Kidney capillary endothelial cell (primary cell): ENCODE results near the gene EIF5.
A peak's percentile ranks its signal among the peaks of the same experiment; 100 is the strongest.
"Not testable (repeated sequence)": the region's sequence is repeated elsewhere in the genome, so short reads cannot be mapped to it uniquely, and the experiment has no call there.

Experiments used
- DNase-seq: peaks from one replicate; pipeline ENCODE4 v3.0.0-alpha.2; 2018; ENCODE audit warnings: low spot score

Gene EIF5

GRCh38 chr14:103336191-103336590 is 2.2 kb downstream of the EIF5 start:
- no peak for DNase-seq

DNA sequence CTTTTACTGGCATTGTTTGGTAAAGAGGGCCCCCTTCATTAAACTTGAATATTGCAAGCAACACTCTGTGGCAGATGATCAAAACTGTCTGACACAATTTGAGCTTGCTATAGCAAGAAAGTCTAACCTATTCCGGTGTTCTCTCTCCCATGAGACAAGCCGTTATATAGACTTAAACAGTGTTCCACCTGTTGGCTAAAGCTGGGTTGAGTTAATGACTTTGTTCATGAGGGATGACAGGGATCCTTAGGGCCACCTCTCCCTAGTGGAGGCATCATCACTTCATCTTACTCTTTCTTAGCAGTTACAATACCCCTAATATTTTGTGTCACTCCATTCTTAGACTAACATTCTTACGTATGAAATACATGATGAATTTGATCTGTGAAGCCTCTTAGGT is 3.8 kb downstream of the EIF5 start:
- no peak for DNase-seq

GRCh38 chr14:103339561-103339960 is 5.5 kb downstream of the EIF5 start:
- DNase-seq, result no peak

DNA sequence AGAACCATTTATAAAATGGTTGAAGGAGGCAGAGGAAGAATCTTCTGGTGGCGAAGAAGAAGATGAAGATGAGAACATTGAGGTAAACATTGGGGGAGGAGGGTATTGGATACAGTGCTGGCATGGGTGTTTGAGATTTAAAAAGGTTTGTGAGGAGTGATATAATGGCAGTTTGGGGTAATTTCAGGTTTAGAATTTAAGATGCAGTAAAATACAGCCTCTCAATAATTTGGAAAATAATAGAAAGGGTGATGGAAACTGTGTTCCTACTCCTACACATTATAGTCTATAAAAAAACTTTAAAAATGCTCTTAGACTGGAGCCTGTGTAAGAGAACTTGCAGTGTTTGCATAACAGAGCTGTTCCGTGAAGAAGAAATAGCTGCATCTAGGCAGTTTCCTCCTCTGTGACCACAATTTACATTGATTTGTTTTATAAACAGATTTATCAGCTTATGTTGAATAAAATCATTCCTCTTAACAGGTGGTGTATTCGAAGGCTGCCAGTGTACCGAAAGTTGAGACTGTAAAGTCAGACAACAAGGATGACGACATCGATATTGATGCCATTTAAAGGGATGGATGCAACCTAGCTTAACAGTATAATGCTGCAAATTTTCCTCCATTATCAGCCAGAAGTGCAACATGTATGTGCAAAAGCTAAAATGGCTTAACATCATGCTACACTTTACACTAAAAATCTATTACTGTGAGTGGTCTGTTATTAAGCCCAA is 6.6 kb downstream of the EIF5 start:
- no peak for DNase-seq

GRCh38 chr14:103341250-103342129 is 7.5 kb downstream of the EIF5 start:
- no peak for DNase-seq

GRCh38 chr14:103343164-103343879 is 9.3 kb downstream of the EIF5 start:
- no peak for DNase-seq

DNA sequence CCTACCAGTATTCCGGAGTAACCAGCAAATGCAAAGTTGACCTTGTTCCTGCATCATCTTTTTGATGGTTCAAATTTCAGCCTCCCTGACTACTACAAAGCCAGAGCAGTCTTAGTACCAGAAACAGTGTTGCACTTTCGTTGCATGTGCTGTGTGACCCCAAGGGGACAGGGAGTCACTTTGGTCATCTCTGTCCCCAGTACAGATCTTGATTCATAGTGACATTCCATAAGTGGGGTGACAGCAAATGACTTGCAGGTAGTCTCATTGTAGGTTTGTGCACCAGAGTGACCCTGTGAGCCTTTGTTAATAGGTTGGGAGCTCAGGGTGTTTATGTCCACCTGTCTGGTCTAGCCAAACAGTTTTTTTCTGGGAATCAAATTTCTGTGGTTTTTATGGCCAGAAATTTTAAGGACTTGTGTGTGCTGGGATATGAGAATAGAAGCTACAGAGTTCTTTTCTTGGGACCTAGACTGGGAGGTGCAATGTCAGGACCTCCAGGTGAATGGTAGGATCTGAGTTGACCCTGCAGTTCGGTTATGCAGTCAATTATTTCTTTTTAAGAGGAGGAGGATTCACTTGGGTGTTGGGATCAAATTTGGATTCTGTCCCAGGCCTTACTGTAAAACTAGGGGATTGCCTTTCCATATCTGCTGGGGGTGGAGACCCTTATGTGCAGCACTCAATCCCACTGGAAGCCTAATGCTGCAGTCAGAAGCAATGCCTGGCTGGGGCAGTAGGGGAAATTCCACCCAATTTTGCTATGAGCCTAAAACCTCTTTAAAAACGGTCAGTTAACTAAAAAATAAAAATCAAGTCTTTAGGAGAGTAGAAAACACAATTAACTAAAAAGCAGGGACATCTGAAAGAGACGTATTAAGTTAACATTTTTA is 10.1 kb downstream of the EIF5 start:
- DNase-seq, result no peak

- no peak for DNase-seq
Measured at GRCh38 chr14:103346286-103346685, 12.2 kb downstream of the EIF5 start.

- DNase-seq, result no peak
Measured at GRCh38 chr14:103347091-103347815, 13.2 kb downstream of the EIF5 start.

- DNase-seq, result no peak
Measured at GRCh38 chr14:103348154-103348553, 14.1 kb downstream of the EIF5 start.

DNA sequence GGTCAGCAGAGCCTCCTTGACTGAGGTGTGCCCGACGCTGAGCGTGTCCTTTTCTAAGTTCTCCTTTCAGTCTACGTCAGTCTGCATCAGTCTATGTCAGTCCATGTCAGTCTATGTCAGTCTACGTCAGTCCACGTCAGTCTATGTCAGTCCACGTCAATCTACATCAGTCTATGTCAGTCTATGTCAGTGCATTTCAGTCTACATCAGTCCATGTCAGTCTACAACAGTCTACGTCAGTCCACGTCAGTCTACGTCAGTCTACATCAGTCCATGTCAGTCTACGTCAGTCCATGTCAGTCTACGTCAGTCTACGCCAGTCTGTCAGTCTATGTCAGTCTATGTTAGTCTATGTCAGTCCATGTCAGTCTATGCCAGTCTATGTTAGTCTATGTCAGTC is 15.9 kb downstream of the EIF5 start:
- DNase-seq, result no peak

GRCh38 chr14:103353362-103353761 is 19.3 kb downstream of the EIF5 start:
- no peak for DNase-seq

DNA sequence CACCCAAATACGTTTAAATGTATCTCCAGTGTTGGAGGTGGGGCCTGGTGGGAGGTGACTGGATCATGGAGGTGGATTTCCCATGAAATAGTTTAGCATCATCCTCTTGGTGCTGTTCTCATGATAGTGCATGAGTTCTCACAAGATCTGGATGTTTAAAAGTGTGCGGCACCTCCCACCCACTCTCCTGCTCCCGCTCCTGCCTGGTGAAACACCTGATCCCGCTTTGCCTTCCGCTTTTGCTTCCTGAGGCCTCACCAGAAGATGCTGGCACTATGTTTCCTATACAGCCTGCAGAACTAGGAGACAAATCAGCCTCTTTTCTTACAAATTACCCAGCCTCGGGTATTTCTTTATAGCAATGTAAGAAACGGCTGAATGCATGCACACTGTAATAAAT is 20.1 kb downstream of the EIF5 start:
- DNase-seq, result no peak

- DNase-seq, result no peak
Measured at GRCh38 chr14:103356024-103356682, 22.1 kb downstream of the EIF5 start.

DNA sequence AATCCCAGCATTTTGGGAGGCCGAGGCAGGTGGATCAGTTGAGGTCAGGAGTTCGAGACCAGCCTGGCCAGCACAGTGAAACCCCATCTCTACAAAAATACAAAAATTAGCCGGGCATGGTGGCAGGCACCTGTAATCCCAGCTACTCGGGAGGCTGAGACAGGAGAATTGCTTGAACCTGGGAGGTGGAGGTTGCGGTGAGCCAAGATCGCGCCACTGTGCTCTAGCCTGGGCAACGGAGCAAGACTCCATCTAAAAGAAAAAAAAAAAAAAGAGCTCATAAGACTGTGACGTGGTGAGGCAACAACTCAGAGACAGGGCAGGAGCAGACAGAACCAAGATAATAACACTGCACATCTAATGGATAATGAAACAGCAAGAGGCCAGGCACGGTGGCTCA is 23.5 kb downstream of the EIF5 start:
- DNase-seq, result not testable (repeated sequence)

- DNase-seq, result no peak
Measured at GRCh38 chr14:103360548-103360947, 26.5 kb downstream of the EIF5 start.

- DNase-seq, result peak; percentile 93
Measured at GRCh38 chr14:103361867-103362266, 27.8 kb downstream of the EIF5 start.

DNA sequence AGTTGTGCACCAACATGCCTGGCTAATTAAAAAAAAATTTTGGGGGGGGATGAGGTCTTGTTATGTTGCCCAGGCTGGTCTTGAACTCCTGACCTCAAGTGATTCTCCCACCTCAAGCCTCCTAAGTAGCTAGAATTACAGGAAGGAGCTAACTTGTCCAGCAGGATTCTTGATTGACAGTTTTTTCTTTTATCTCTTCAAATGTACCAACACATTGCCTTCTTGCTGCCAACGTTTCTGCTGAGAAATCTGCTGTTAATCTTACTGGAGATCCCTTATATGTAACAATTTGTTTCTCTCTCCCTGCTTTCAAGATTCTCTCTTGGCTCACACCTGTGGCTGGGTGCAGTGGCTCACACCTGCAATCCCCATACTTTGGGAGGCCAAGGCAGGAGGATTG is 28.7 kb downstream of the EIF5 start:
- DNase-seq, result no peak

DNA sequence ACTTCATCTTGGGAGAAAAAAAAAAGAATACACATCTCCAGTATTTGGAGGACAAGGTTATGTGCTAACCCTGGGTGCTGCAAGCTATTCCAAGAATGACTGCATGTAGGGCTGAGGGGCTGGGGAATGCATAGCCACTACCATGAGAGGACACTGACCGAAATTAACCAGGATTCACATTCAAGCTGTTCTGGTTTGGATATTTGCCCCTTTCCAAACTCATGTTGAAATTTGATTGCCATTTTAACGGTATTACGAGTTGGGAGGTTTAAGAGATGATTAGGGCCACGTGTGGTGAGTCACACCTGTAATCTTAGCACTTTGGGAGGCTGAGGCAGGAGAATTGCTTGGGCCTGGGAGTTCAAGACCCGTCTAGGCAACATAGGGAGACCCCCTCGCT is 32.7 kb downstream of the EIF5 start:
- no peak for DNase-seq

GRCh38 chr14:103367995-103368394 is 34.0 kb downstream of the EIF5 start:
- no peak for DNase-seq

- DNase-seq, result no peak
Measured at GRCh38 chr14:103370087-103370486, 36.0 kb downstream of the EIF5 start.
